Naive thymus-derived CD8-positive, alpha-beta T cell (primary cell): ENCODE data around the gene PDCD11. TPM values are rescaled to one million over a fixed set of nuclear protein-coding genes. Genes with fewer than 3 reads are reported as not detected.

Source experiments
- microRNA-seq: library from miRNA; unstranded; fragments of <30 nt; microRNA quantifications from one replicate; pipeline ENCODE4 v1.2.0, GENCODE V29; 2022; ENCODE audit warnings: borderline microRNAs expressed
- polyA plus RNA-seq, 3 donors: library from polyadenylated mRNA; unstranded; fragments of 300-500 nt; fragmentation: Illumina TruSeq; gene quantifications; one replicate each; pipeline ENCODE4 v1.2.3, GENCODE V29; 2021
- total RNA-seq, 8 experiments: library from RNA in 2 of 8; stranded (reverse) in 2 of 8; gene quantifications; one replicate each; pipeline ENCODE4 v1.2.3 and lab custom pipeline; 2021 to 2026

PDCD11 gene
- total and polyA plus RNA-seq, 5 experiments from 2014 or later = 8.6 to 44.2 (median 14.9) TPM

Small RNAs within 50 kb of the gene (microRNA-seq; reads per million reads assigned to microRNA genes)
- 328 reads per million, percentile 76 among the genes with 10 or more reads in this experiment for gene MIR1307

Other genes starting within 250 kb of the PDCD11 start
- gene NT5C2, start 203.4 kb upstream of the PDCD11 start, total RNA-seq = 10 to 100 TPM; 80.8 to 94.7 TPM
- 10 to 100 TPM; 48.1 to 63.9 (median 58.3) TPM for gene NT5C2, start 203.4 kb upstream of the PDCD11 start, polyA plus RNA-seq
- gene RPEL1, start 150.7 kb upstream of the PDCD11 start, total RNA-seq = not detected
- not detected for gene RPEL1, start 150.7 kb upstream of the PDCD11 start, polyA plus RNA-seq
- not detected for gene INA, start 119.5 kb upstream of the PDCD11 start, total RNA-seq
- gene INA, start 119.5 kb upstream of the PDCD11 start, polyA plus RNA-seq = not detected
- 1 to 10 TPM; 7.9 to 8.1 TPM for gene PCGF6, start 45.5 kb upstream of the PDCD11 start, total RNA-seq
- 1 to 10 TPM; 4.4 to 7.2 (median 5.3) TPM for gene PCGF6, start 45.5 kb upstream of the PDCD11 start, polyA plus RNA-seq
- gene TAF5, start 28.6 kb upstream of the PDCD11 start, total RNA-seq = 1 to 10 TPM; 6.2 to 6.6 TPM
- gene TAF5, start 28.6 kb upstream of the PDCD11 start, polyA plus RNA-seq = 1 to 10 TPM; 1.3 to 3.7 (median 2.6) TPM
- gene ATP5MK, start 151 bp upstream of the PDCD11 start, total RNA-seq = 100 to 1,000 TPM; 140 to 146 TPM
- 100 to 1,000 TPM; 385 to 601 (median 461) TPM for gene ATP5MK, start 151 bp upstream of the PDCD11 start, polyA plus RNA-seq
- 10 to 100 TPM; 18.6 to 22.4 TPM for gene CALHM2, start 55.7 kb downstream of the PDCD11 start, total RNA-seq
- 10 to 100 TPM in 1 of 3 donors, 1 to 10 TPM in 2; 3.0 to 16.8 (median 5.8) TPM for gene CALHM2, start 55.7 kb downstream of the PDCD11 start, polyA plus RNA-seq
- gene CALHM1, start 62.3 kb downstream of the PDCD11 start, total RNA-seq = not detected
- gene CALHM1, start 62.3 kb downstream of the PDCD11 start, polyA plus RNA-seq = under 1 TPM in 1 of 3 donors, not detected in 2; 0.05 TPM
- not detected for gene CALHM3, start 82.6 kb downstream of the PDCD11 start, total RNA-seq
- not detected for gene CALHM3, start 82.6 kb downstream of the PDCD11 start, polyA plus RNA-seq
- gene NEURL1, start 97.1 kb downstream of the PDCD11 start, total RNA-seq = 1 to 10 TPM; 1.2 to 1.3 TPM
- gene NEURL1, start 97.1 kb downstream of the PDCD11 start, polyA plus RNA-seq = under 1 TPM; 0.17 to 0.73 (median 0.72) TPM